SK-N-SH (cell line): ENCODE results near the gene PEX14. TPM values are rescaled to one million over a fixed set of nuclear protein-coding genes. Genes with fewer than 3 reads are reported as not detected.

Experiments
- CTCF ChIA-PET: fragments of 300-600, 350-600 bp; formaldehyde crosslinking; extraction: SDS; loops from one replicate; lab custom pipeline; 2021; lab: Yijun Ruan, JAX
- POLR2A ChIA-PET: fragments of 350-600 bp; sonication (Branson Sonifier 250); formaldehyde crosslinking; extraction: SDS; loops from one replicate; lab custom pipeline; 2020; ENCODE audit warnings: antibody characterized with exemption, inconsistent platforms; lab: Yijun Ruan, JAX
- DNase-seq: peaks from one replicate; pipeline ENCODE4 v3.0.0; 2012
- H2AFZ ChIP-seq: fragments of 200-600 bp; sonication (generic); 2 replicates; pipeline ENCODE4 v1.8.1; 2016; ENCODE audit warnings: antibody characterized with exemption, mild to moderate bottlenecking, low read depth
- H3F3A ChIP-seq: fragments of 200-600 bp; sonication (generic); replicated peaks from 2 replicates; pipeline ENCODE3; 2016; ENCODE audit warnings: antibody characterized with exemption, mild to moderate bottlenecking; ENCODE audit not compliant: insufficient read depth
- H3K27ac ChIP-seq, 2 experiments: fragments of 200-500 bp in 1 of 2; fragments of 200-600 bp in 1 of 2; sonication (Bioruptor generic) in 1 of 2; sonication (generic), shearing (Covaris generic) in 1 of 2; 2 replicates each; pipeline versions ENCODE4 v1.5.1 to v1.6.1; 2014 to 2016; ENCODE audit warnings: low read depth in 2 of 2, inconsistent platforms in 1 of 2, low read length in 1 of 2, mild to moderate bottlenecking in 1 of 2, mixed read lengths in 1 of 2
- H3K27me3 ChIP-seq: fragments of 200-600 bp; sonication (generic), shearing (Covaris generic); 2 replicates; pipeline ENCODE4 v1.6.1; 2016; ENCODE audit warnings: mixed run types; ENCODE audit not compliant: insufficient read depth
- H3K36me3 ChIP-seq, 2 experiments: fragments of 200-500 bp in 1 of 2; fragments of 200-600 bp in 1 of 2; sonication (Bioruptor generic) in 1 of 2; sonication (generic) in 1 of 2; replicated peaks in 1 of 2; 2 replicates each; pipeline versions ENCODE3 to v1.5.1; 2014 to 2016; ENCODE audit warnings: low read length in 1 of 2, mild to moderate bottlenecking in 1 of 2; ENCODE audit not compliant: insufficient read depth in 2 of 2, control insufficient read depth in 1 of 2
- H3K4me1 ChIP-seq, 2 experiments: fragments of 200-500 bp in 1 of 2; fragments of 200-600 bp in 1 of 2; sonication (Bioruptor generic) in 1 of 2; sonication (generic), shearing (Covaris generic) in 1 of 2; 2 replicates each; pipeline versions ENCODE4 v1.5.1 to v1.6.1; 2014 to 2016; ENCODE audit warnings: low read depth in 1 of 2, low read length in 1 of 2, mixed run types in 1 of 2; ENCODE audit not compliant: insufficient read depth in 2 of 2, control insufficient read depth in 1 of 2
- H3K4me2 ChIP-seq: fragments of 200-600 bp; sonication (generic), shearing (Covaris generic); 2 replicates; pipeline ENCODE4 v1.6.1; 2017; ENCODE audit warnings: mixed run types
- H3K4me3 ChIP-seq, 2 experiments: fragments of 200-500 bp in 1 of 2; fragments of 200-600 bp in 1 of 2; sonication (Bioruptor generic) in 1 of 2; sonication (generic), shearing (Covaris generic) in 1 of 2; 2 replicates each; pipeline versions ENCODE4 v1.5.1 to v1.8.1; 2014 to 2016; ENCODE audit warnings: low read depth in 2 of 2, inconsistent platforms in 1 of 2, low read length in 1 of 2, mild to moderate bottlenecking in 1 of 2, mixed read lengths in 1 of 2, moderate library complexity in 1 of 2
- H3K79me2 ChIP-seq: fragments of 200-600 bp; sonication (generic); 2 replicates; pipeline ENCODE4 v1.8.1; 2017; ENCODE audit warnings: mild to moderate bottlenecking; ENCODE audit not compliant: insufficient read depth
- H3K9ac ChIP-seq: fragments of 200-600 bp; sonication (generic); 2 replicates; pipeline ENCODE4 v1.6.1; 2017; ENCODE audit warnings: mixed run types
- H3K9me2 ChIP-seq: fragments of 200-600 bp; sonication (generic); 2 replicates; pipeline ENCODE4 v1.6.1; 2017; ENCODE audit warnings: mixed run types
- H3K9me3 ChIP-seq: fragments of 200-600 bp; sonication (generic); 2 replicates; pipeline ENCODE4 v1.6.1; 2017; ENCODE audit warnings: mixed run types, mild to moderate bottlenecking, moderate library complexity
- H4K20me1 ChIP-seq: fragments of 200-600 bp; sonication (generic); 2 replicates; pipeline ENCODE4 v1.6.1; 2017; ENCODE audit warnings: mild to moderate bottlenecking, mixed run types; ENCODE audit not compliant: insufficient read depth
- FOSL2 ChIP-seq: IDR thresholded peaks from 2 replicates; pipeline ENCODE4 v1.4.0; 2012; ENCODE audit warnings: low read depth, mild to moderate bottlenecking, moderate library complexity, borderline replicate concordance
- FOXM1 ChIP-seq: IDR thresholded peaks from 2 replicates; pipeline ENCODE4 v1.4.0; 2012; ENCODE audit warnings: low read depth, mild to moderate bottlenecking
- MXI1 ChIP-seq: IDR thresholded peaks from 2 replicates; pipeline ENCODE4 v1.6.1; 2012; ENCODE audit warnings: mild to moderate bottlenecking, low read depth, low read length, improper control_type of control experiment
- NFIC ChIP-seq: IDR thresholded peaks from 2 replicates; pipeline ENCODE4 v1.4.0; 2012; ENCODE audit warnings: borderline replicate concordance
- NRF1 ChIP-seq: IDR thresholded peaks from 2 replicates; pipeline ENCODE4 v1.6.1; 2012; ENCODE audit warnings: low read depth, mild to moderate bottlenecking, low read length
- RCOR1 ChIP-seq: fragments of 150-350 bp; IDR thresholded peaks from 2 replicates; pipeline ENCODE4 v1.6.1; 2017; ENCODE audit warnings: antibody characterized with exemption, low read length
- RXRA ChIP-seq: IDR thresholded peaks from 2 replicates; pipeline ENCODE4 v1.4.0; 2012; ENCODE audit warnings: low read depth, mild to moderate bottlenecking, borderline replicate concordance
- SIN3A ChIP-seq: IDR thresholded peaks from 2 replicates; pipeline ENCODE4 v1.6.1; 2012; ENCODE audit warnings: low read depth, mild to moderate bottlenecking, low read length, moderate library complexity, borderline replicate concordance
- TCF12 ChIP-seq: IDR thresholded peaks from 2 replicates; pipeline ENCODE4 v1.4.0; 2012
- WGBS: methylation state at CpG from one replicate; pipeline ENCODE4 v1.1.6; 2017; ENCODE audit warnings: low lambda C conversion rate; 5-methylcytosine and 5-hydroxymethylcytosine counted together
- polyA plus RNA-seq, 3 experiments: library from polyadenylated mRNA; depleted of rRNA; stranded (reverse); fragments of >200 nt; gene quantifications; 2 replicates each; pipeline ENCODE4 v1.2.3, GENCODE V29; 2012
- TF ChIP-seq, protein P1 (sequence below): IDR thresholded peaks from 2 replicates; pipeline ENCODE4 v1.4.0; 2012; ENCODE audit warnings: low read depth
- TF ChIP-seq, protein P2 (sequence below): fragments of 150-350 bp; IDR thresholded peaks from 2 replicates; pipeline ENCODE4 v1.6.1; 2016; ENCODE audit warnings: mild to moderate bottlenecking, low read depth, low read length
- TF ChIP-seq, protein P3 (sequence below): IDR thresholded peaks from 2 replicates; pipeline ENCODE4 v1.6.1; 2012; ENCODE audit warnings: mild to moderate bottlenecking, low read depth, low read length, moderate library complexity
- TF ChIP-seq, protein P4 (sequence below): IDR thresholded peaks from 2 replicates; pipeline ENCODE4 v1.4.0; 2012; ENCODE audit warnings: low read depth, borderline replicate concordance
- TF ChIP-seq, protein P5 (sequence below): IDR thresholded peaks from 2 replicates; pipeline ENCODE4 v1.4.0; 2012; ENCODE audit warnings: low read depth, borderline replicate concordance

The PEX14 gene
- polyA plus RNA-seq, 1 of the 3 experiments (the other 2 are of a cell fraction) = 36.2 TPM

DNA sequence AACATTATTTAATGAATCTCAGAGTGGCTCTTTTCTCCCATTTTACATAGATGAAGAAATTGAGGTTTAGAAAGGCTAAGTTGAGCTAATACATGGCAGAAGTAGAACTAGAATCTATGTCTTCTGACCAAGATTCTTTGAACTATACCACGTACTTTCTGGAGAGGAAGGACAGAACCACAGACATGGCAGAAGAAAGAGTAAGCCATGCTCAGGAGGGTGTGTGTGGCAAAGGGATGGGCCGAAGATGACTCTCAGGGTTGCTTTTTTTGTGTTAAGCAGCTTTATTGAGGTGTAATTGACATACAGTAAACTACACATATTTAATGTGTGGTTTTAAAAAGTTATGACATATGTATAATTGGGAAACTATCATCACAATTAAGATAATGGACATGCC lies 69.5 kb downstream of the PEX14 start:
- H4K20me1 ChIP-seq = no peaks in the 10 kb centered on the region
- CTCF ChIA-PET = no interaction called here
- TF ChIP-seq, protein P1, sequence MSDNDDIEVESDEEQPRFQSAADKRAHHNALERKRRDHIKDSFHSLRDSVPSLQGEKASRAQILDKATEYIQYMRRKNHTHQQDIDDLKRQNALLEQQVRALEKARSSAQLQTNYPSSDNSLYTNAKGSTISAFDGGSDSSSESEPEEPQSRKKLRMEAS = no peak
- TF ChIP-seq, protein P2, sequence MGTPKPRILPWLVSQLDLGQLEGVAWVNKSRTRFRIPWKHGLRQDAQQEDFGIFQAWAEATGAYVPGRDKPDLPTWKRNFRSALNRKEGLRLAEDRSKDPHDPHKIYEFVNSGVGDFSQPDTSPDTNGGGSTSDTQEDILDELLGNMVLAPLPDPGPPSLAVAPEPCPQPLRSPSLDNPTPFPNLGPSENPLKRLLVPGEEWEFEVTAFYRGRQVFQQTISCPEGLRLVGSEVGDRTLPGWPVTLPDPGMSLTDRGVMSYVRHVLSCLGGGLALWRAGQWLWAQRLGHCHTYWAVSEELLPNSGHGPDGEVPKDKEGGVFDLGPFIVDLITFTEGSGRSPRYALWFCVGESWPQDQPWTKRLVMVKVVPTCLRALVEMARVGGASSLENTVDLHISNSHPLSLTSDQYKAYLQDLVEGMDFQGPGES = no peak
- TF ChIP-seq FOXM1 = no peak
- TF ChIP-seq SIN3A = no peak
- TF ChIP-seq, protein P3, sequence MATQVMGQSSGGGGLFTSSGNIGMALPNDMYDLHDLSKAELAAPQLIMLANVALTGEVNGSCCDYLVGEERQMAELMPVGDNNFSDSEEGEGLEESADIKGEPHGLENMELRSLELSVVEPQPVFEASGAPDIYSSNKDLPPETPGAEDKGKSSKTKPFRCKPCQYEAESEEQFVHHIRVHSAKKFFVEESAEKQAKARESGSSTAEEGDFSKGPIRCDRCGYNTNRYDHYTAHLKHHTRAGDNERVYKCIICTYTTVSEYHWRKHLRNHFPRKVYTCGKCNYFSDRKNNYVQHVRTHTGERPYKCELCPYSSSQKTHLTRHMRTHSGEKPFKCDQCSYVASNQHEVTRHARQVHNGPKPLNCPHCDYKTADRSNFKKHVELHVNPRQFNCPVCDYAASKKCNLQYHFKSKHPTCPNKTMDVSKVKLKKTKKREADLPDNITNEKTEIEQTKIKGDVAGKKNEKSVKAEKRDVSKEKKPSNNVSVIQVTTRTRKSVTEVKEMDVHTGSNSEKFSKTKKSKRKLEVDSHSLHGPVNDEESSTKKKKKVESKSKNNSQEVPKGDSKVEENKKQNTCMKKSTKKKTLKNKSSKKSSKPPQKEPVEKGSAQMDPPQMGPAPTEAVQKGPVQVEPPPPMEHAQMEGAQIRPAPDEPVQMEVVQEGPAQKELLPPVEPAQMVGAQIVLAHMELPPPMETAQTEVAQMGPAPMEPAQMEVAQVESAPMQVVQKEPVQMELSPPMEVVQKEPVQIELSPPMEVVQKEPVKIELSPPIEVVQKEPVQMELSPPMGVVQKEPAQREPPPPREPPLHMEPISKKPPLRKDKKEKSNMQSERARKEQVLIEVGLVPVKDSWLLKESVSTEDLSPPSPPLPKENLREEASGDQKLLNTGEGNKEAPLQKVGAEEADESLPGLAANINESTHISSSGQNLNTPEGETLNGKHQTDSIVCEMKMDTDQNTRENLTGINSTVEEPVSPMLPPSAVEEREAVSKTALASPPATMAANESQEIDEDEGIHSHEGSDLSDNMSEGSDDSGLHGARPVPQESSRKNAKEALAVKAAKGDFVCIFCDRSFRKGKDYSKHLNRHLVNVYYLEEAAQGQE = no peak
- no peak for TF ChIP-seq RXRA
- no peak for TF ChIP-seq NFIC
- TF ChIP-seq, protein P4, sequence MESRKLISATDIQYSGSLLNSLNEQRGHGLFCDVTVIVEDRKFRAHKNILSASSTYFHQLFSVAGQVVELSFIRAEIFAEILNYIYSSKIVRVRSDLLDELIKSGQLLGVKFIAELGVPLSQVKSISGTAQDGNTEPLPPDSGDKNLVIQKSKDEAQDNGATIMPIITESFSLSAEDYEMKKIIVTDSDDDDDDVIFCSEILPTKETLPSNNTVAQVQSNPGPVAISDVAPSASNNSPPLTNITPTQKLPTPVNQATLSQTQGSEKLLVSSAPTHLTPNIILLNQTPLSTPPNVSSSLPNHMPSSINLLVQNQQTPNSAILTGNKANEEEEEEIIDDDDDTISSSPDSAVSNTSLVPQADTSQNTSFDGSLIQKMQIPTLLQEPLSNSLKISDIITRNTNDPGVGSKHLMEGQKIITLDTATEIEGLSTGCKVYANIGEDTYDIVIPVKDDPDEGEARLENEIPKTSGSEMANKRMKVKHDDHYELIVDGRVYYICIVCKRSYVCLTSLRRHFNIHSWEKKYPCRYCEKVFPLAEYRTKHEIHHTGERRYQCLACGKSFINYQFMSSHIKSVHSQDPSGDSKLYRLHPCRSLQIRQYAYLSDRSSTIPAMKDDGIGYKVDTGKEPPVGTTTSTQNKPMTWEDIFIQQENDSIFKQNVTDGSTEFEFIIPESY = no peak
- TF ChIP-seq FOSL2 = no peak
- TF ChIP-seq NRF1 = no peak
- TF ChIP-seq TCF12 = no peak
- TF ChIP-seq, protein P5, sequence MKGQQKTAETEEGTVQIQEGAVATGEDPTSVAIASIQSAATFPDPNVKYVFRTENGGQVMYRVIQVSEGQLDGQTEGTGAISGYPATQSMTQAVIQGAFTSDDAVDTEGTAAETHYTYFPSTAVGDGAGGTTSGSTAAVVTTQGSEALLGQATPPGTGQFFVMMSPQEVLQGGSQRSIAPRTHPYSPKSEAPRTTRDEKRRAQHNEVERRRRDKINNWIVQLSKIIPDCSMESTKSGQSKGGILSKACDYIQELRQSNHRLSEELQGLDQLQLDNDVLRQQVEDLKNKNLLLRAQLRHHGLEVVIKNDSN = no peak
- no peak for TF ChIP-seq MXI1
- TF ChIP-seq RCOR1 = no peak
- TF ChIP-seq, all 33 proteins: peak for 0

More for the DNA sequence above, 69.5 kb downstream of the PEX14 start:
- POLR2A ChIA-PET = no interaction called here
- Histone ChIP-seq H3K4me3 (no peak overlapping the region), H3K4me1 (peaks cover 5 to 14% of the 10 kb centered on the region in 2 experiments; a peak in 3 of 4 replicates), H3K27me3 (no peaks in the 10 kb centered on the region), H3F3A (no peaks in the 10 kb centered on the region), H3K36me3 (peaks cover 7 to 13% of the 10 kb centered on the region in 2 experiments), H3K9ac (no peak overlapping the region), H2AFZ (no peak overlapping the region), H3K9me3 (no peaks in the 10 kb centered on the region), H3K27ac (no peak overlapping the region), H3K79me2 (no peaks in the 10 kb centered on the region), H3K4me2 (no peak overlapping the region), H3K9me2 (no peaks in the 10 kb centered on the region)
- WGBS = 84% methylated on average over 2 of the region's 2 CpGs
- DNase-seq = no peak
